ENCODE measurements around the gene SULF2. TPM values are rescaled to one million over a fixed set of nuclear protein-coding genes. Genes with fewer than 3 reads are reported as not detected.

The SULF2 gene
- total and polyA plus RNA-seq, 3 donors from 2014 or later = 61.5 to 117 (median 95.6) TPM

- intact Hi-C loops (cut with DNase I; ENCODE audit: low total_unique reads) = loop anchor here (5.0 kb wide), 1 partner anchor 962 kb away; no protein-coding TSS in a partner anchor
- no peak overlapping the region for H3K27ac ChIP-seq
- no peak for TF ChIP-seq CTCF (IDR thresholded peaks at IDR 0.05)
- no peak for TF ChIP-seq POLR2A (IDR thresholded peaks at IDR 0.05)
- peaks cover 38% of the 10 kb centered on the region for H3K4me1 ChIP-seq
- H3K4me3 ChIP-seq = no peak overlapping the region
- H3K9me3 ChIP-seq = no peaks in the 10 kb centered on the region
- H3K36me3 ChIP-seq (ENCODE audit: low read depth, missing control alignments) = no peaks in the 10 kb centered on the region
- H3K27me3 ChIP-seq = no peaks in the 10 kb centered on the region
- WGBS, 2 donors = 47 to 60% methylated on average over 7 of the region's 7 CpGs
- no peak for DNase-seq
Observed at GRCh38 chr20:47659904-47660601, 125.2 kb downstream of the SULF2 start.

GRCh38 chr20:47656318-47656717 is 129.0 kb downstream of the SULF2 start:
- H3K27ac ChIP-seq = no peak overlapping the region
- DNase-seq = no peak
- H3K36me3 ChIP-seq (ENCODE audit: low read depth, missing control alignments) = no peaks in the 10 kb centered on the region
- WGBS, 2 donors = 84 to 86% methylated on average over 2 of the region's 2 CpGs
- no peak for TF ChIP-seq CTCF (IDR thresholded peaks at IDR 0.05)
- TF ChIP-seq POLR2A (IDR thresholded peaks at IDR 0.05) = no peak
- no peaks in the 10 kb centered on the region for H3K9me3 ChIP-seq
- intact Hi-C loops (cut with DNase I; ENCODE audit: low total_unique reads) = no loop called here
- H3K27me3 ChIP-seq = no peaks in the 10 kb centered on the region
- no peak overlapping the region for H3K4me3 ChIP-seq
- H3K4me1 ChIP-seq = peaks cover 10% of the 10 kb centered on the region

GRCh38 chr20:47655635-47656034 is 129.6 kb downstream of the SULF2 start:
- no peaks in the 10 kb centered on the region for H3K9me3 ChIP-seq
- no peak overlapping the region for H3K4me3 ChIP-seq
- H3K27ac ChIP-seq = no peak overlapping the region
- no peaks in the 10 kb centered on the region for H3K36me3 ChIP-seq (ENCODE audit: low read depth, missing control alignments)
- H3K4me1 ChIP-seq = peaks cover 6% of the 10 kb centered on the region
- no peak for DNase-seq
- TF ChIP-seq CTCF (IDR thresholded peaks at IDR 0.05) (no peak), POLR2A (IDR thresholded peaks at IDR 0.05) (no peak)
- intact Hi-C loops (cut with DNase I; ENCODE audit: low total_unique reads) = no loop called here
- no peaks in the 10 kb centered on the region for H3K27me3 ChIP-seq

GRCh38 chr20:47654370-47654769 is 130.9 kb downstream of the SULF2 start:
- H3K4me1 ChIP-seq = no peaks in the 10 kb centered on the region
- no peak overlapping the region for H3K27ac ChIP-seq
- H3K9me3 ChIP-seq = no peaks in the 10 kb centered on the region
- DNase-seq = no peak
- intact Hi-C loops (cut with DNase I; ENCODE audit: low total_unique reads) = no loop called here
- TF ChIP-seq CTCF (IDR thresholded peaks at IDR 0.05) (no peak), POLR2A (IDR thresholded peaks at IDR 0.05) (no peak)
- 88 to 97% methylated on average over 1 of the region's 1 CpG for WGBS, 2 donors
- no peaks in the 10 kb centered on the region for H3K36me3 ChIP-seq (ENCODE audit: low read depth, missing control alignments)
- H3K27me3 ChIP-seq = no peaks in the 10 kb centered on the region
- H3K4me3 ChIP-seq = no peak overlapping the region

- 74 to 82% methylated on average over 2 of the region's 2 CpGs for WGBS, 2 donors
- Histone ChIP-seq H3K9me3 (no peaks in the 10 kb centered on the region), H3K36me3 (ENCODE audit: low read depth, missing control alignments) (no peaks in the 10 kb centered on the region), H3K4me3 (no peak overlapping the region), H3K27me3 (no peaks in the 10 kb centered on the region), H3K4me1 (no peaks in the 10 kb centered on the region), H3K27ac (no peak overlapping the region)
- DNase-seq = no peak
- no peak for TF ChIP-seq CTCF (IDR thresholded peaks at IDR 0.05)
- intact Hi-C loops (cut with DNase I; ENCODE audit: low total_unique reads) = no loop called here
Observed at GRCh38 chr20:47653869-47654268, 131.4 kb downstream of the SULF2 start.

Data from testis (tissue), 3 donors.